ENCODE results near the gene B3GNT5. TPM values are rescaled to one million over a fixed set of nuclear protein-coding genes. Genes with fewer than 3 reads are reported as not detected.

The B3GNT5 gene
- total RNA-seq, 4 donors from 2014 or later = 3.6 to 23.1 (median 9.3) TPM

DNA sequence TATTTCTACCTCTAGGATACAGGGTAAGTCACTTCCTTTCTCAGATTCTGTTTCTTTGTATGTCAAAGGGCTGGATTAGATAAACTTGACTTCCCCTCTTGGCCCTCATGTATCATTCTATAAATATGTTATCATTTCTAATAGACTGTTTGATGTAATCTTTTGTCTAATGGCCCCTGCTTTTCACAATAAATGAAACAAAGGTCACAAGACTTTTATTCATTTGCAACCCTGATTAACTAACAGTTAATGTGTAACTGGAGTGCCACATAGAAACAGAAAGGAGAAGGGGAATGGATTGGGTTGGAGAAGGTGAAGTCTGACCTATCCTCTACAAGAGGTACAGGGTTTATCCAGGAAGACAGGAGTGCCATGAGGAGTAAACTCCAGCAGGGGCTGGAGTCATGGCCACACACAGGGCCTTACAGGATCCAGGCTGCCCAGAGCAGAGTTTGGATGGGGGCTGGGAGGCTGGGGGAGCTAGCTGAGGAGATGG is 8.0 kb upstream of the B3GNT5 start:
- Histone ChIP-seq H3K27me3 (no peaks in the 10 kb centered on the region), H3K27ac (no peak overlapping the region), H3K9me3 (no peaks in the 10 kb centered on the region), H3K4me1 (no peaks in the 10 kb centered on the region), H3K4me3 (no peak overlapping the region), H3K36me3 (no peaks in the 10 kb centered on the region)
- no peak for DNase-seq
- TF ChIP-seq, protein P1, sequence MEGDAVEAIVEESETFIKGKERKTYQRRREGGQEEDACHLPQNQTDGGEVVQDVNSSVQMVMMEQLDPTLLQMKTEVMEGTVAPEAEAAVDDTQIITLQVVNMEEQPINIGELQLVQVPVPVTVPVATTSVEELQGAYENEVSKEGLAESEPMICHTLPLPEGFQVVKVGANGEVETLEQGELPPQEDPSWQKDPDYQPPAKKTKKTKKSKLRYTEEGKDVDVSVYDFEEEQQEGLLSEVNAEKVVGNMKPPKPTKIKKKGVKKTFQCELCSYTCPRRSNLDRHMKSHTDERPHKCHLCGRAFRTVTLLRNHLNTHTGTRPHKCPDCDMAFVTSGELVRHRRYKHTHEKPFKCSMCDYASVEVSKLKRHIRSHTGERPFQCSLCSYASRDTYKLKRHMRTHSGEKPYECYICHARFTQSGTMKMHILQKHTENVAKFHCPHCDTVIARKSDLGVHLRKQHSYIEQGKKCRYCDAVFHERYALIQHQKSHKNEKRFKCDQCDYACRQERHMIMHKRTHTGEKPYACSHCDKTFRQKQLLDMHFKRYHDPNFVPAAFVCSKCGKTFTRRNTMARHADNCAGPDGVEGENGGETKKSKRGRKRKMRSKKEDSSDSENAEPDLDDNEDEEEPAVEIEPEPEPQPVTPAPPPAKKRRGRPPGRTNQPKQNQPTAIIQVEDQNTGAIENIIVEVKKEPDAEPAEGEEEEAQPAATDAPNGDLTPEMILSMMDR (IDR thresholded peaks at IDR 0.05) = no peak
- TF ChIP-seq POLR2A (IDR thresholded peaks at IDR 0.05) = no peak
- intact Hi-C loops (cut with DNase I; ENCODE audit: low total_unique reads) = no loop called here

DNA sequence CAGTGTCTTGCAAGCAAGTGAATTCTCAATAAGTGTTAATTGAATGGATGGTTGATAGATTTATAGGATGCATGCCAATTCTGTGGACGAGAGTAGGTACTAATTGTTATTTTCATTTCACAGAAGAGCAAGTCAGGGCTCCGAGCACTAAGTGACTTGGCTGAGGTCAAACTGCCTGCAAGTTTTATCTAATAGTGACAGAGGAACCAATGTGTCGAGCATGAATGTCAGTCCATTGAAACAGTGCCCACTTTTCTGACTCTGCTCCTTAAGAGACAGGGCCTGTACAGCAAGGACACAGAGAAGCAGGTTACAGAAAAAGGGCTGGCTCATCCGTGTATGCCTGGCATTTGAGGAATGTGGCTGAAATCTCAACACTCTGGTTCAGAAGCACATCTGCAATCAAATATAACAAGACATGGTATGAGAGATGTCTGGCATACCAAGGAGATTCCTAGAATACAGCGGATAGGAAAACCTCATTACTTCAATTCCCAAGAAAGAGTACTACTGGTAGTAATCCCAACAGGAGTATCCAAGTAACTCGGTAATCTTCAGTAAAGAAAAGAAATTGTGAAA is 6.0 kb upstream of the B3GNT5 start:
- Histone ChIP-seq H3K27ac (no peak overlapping the region), H3K27me3 (no peaks in the 10 kb centered on the region)
- intact Hi-C loops (cut with DNase I; ENCODE audit: low total_unique reads) = no loop called here

DNA sequence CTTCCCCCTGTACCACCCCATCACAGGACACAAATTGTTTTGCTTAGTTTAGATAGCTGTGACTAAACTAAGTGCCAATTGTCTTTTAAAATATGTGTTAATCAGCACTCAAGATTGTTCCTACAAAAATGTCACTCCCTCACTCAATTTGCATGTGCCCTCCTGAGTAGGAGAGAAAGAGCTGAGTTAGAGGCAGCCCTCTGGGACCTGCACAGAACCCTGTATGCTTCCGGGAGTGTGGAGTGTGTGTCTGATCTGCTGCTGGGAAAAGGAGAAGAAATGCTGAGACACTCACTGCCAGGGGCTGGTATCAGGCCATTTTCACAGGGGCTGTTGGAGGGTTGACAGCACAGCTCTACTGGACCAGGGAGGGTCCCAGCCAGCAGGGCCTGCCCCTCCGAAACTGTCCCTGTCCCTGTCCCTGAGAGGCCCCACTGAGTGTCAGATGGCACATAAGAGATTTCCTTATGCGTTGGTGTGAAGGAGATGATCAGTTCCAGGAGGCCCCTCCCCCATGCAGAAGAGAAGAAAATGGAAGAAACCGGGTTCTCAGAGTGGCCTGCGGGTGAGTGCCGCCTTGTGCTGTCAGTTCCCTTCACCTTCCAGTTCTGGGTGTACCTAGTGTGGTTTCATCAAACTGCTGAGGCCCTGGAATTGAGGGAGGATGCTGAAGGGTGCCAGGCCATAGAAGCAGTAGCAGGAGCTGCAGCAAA is 3.9 kb upstream of the B3GNT5 start:
- Histone ChIP-seq H3K4me1 (no peaks in the 10 kb centered on the region), H3K9me3 (no peaks in the 10 kb centered on the region), H3K4me3 (no peak overlapping the region), H3K27ac (no peak overlapping the region), H3K27me3 (no peaks in the 10 kb centered on the region), H3K36me3 (no peaks in the 10 kb centered on the region)
- no peak for TF ChIP-seq POLR2A (IDR thresholded peaks at IDR 0.05)
- TF ChIP-seq, protein P1 (IDR thresholded peaks at IDR 0.05) = no peak
- DNase-seq = no peak
- intact Hi-C loops (cut with DNase I; ENCODE audit: low total_unique reads) = no loop called here

More for the DNA sequence above, 6.0 kb upstream of the B3GNT5 start:
- no peaks in the 10 kb centered on the region for H3K4me1 ChIP-seq
- H3K36me3 ChIP-seq = no peaks in the 10 kb centered on the region
- TF ChIP-seq, protein P1 (IDR thresholded peaks at IDR 0.05) = no peak
- TF ChIP-seq POLR2A (IDR thresholded peaks at IDR 0.05) = no peak
- DNase-seq = no peak
- H3K4me3 ChIP-seq = no peak overlapping the region
- no peaks in the 10 kb centered on the region for H3K9me3 ChIP-seq

DNA sequence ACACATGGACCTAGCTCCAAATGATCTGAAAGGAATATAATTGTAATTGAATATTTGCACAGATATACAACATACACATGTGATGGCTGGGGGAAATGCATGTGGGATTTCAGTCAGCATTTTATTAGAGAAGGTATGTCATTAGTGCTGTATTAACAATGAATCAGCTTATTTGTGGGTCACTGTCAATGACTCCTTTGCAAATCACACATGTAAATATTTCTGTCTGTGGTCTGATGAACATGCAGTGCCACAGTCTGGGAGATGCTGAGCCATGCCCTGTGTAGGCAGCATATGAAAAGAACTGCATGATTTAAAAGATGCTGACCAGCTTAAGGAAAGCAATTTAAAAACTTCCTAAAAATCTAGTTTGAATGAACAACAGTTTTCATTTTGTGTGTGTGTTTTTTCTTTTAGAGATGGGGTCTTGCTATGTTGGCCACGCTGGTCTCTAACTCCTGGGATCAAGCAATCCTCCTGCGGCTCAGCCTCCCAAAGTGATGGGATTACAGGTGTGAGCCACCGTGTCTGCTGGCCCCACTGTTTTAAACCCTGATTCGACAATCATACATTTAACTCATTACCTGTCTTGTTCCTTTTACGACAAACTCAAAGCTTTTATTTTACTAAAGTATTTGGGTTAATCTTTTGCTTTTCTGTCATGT is 803 bp upstream of the B3GNT5 start:
- Histone ChIP-seq H3K36me3 (no peaks in the 10 kb centered on the region), H3K27ac (no peak overlapping the region), H3K27me3 (no peaks in the 10 kb centered on the region), H3K4me1 (no peaks in the 10 kb centered on the region), H3K9me3 (no peaks in the 10 kb centered on the region), H3K4me3 (peak overlapping the region in 1 of 2 donors; percentile 98)
- intact Hi-C loops (cut with DNase I; ENCODE audit: low total_unique reads) = no loop called here
- TF ChIP-seq, protein P1 (IDR thresholded peaks at IDR 0.05) = no peak
- no peak for TF ChIP-seq POLR2A (IDR thresholded peaks at IDR 0.05)
- no peak for DNase-seq

All from uterus (tissue), 4 donors.